Pons (tissue), 1 donor: Measurements from ENCODE around the gene CRTC2.

ENCODE experiments used
- DNase-seq: peaks from one replicate; pipeline ENCODE4 v3.0.0-alpha.2; 2016; ENCODE audit warnings: low spot score

Gene CRTC2

DNA sequence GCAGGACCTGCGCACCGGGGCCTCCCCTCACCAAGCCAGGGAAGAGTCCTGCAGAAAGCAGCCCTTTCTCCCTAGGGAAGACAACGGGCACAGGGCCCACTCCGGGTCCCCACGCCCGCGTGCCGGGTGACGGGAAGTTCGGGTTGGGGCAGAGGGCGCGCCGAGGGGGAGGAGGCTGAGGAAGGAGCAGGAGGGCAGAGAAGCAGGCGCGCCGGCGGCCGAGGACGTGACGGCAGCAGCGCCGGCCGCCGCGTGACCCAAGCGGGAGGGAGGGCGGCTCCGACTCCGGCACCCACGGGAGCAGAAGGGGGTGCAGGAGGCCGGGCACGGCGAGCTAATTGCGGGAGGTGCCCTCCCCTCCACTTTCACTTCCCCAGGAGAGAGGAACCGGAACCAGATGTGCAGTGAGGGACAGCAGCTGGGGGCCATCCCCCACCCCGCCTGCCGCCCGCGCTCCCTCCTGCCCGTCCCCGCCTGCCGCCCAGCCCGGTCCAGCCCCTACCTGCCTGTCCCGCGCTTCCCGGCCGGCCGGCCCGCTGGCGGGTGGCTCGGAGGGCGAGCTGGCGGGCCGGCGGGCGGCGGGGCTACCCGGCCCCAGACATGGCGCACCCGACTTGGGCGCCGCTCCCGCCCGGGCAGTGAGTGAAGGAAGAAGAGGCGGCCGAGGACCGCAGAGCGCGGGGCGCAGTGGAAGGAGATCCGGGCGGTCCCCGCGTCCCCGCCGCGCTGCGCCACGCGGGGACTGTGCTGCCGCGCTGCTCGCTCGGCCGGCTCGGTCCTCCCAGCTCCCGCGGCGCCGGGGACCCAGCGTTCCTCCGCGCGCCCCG lies 12.4 kb downstream of the CRTC2 start:
- DNase-seq, result peak; percentile 77

DNA sequence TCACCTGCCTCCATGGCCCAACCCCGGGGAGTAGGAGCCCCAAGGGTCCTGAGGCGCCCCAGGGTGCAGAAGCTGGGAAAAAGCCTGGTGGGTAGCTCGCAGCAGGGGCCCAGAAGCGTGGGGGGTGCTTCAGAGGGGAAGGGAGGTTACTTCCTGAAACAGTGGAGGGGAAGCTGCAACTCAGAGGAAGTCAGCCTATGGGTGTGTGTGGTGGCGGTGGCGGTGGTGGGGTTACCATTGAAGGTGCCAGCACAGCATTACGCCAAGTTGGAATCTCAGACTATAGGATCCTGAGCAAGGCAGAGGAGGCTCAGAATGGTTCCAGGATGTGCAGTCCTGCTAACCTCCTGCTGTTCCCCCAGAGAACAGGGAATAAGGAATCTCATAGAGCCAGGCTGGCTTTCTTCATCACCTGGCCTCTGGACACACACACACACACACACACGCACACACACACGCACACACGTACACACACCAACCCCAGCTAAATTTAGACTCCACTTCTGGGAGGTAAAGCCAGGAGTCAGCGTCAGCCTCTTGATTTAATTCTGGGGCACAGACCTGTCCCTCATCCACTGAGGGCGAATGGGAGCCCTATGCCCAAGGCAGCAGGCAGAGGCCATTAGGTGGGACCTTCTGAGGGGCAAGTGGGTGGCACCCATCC lies 13.1 kb downstream of the CRTC2 start:
- DNase-seq, result peak; percentile 55

DNA sequence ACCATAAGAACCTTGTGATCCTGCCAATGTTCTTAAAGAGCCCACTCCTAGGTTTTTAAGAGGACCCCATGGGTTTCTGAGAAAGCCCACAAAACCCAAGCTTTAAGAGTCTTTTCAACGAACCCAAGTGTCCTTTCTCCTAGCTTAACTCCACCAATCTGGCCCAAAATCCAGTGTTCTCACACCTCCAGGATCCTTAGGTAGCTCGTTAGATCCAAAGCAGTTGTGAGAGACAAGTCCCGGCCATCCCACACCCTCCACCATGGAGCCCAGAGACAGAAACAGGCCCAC lies 13.6 kb downstream of the CRTC2 start:
- no peak for DNase-seq

DNA sequence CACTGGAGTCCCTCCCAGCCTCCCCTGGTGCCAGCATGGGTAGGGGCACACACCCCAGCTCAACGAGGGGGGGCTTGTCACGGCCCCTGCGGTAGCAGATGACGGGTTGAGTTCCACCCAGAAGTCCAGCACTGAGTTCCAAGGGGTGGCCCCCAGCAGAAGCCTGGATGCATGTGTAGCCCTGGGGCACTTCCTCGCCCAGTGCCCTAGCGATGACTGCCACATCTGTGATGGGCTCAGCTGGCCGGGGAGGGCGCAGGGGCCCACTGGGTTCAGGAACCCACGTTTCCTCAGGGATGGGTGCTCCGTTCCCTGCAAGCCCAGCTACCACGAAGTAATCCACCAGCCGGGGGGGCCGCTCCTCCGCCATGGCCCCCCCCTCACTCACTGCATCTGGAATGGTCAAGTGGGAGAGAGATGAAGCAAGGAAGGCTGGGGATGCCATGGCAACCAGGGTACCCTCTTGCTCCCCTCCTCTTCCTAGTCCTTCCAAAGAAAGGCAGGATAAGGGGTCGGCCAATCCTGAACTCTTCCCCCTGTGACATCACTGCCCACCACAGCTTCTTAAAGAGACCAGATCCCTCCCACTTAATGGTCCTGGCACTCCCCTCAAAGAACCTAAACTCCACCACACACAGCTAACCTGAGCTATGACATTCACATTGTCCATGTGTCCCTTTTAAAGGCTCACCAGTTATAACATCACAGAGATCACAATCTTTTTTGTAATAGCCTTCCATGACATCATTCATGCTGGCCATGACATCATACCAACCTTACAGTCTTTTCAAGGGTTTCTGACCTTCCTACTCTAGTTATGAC lies 14.2 kb downstream of the CRTC2 start:
- no peak for DNase-seq

DNA sequence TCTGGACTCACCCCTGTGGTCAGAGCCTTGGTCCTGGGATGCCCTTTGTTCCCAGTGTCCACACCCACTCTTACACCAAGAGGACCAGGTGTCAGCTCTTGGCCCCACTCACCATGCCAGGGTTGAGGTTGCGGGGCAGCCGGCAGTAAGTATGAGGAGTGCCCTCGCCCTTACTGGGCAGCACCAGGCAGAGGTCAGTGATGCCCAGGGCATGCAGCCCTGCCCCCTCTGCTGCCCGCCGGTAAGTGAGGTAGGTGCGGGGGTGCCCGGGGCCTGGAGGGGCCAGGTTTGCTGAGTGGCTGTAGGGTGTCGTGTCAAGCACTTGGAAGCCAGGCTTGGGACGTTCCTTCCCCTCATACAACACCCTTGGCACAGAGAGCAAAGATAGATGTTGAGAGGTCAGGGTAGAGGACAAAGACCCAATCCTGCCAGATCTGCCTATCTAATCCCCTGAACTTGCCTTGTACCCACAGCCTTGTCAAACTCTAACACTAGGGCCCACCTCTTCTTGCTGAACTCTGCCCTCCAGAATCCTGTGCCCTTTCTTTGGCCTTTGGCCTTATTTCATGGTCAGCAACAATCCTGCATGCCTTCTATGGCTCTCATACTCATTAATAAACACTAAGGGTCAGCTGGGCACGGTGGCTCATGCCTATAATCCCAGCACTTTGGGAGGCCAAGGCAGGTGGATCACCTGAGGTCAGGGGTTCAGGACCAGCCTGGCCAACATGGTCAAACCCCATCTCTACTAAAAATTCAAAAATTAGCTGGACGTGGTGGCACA lies 15.5 kb downstream of the CRTC2 start:
- DNase-seq, result no peak

DNA sequence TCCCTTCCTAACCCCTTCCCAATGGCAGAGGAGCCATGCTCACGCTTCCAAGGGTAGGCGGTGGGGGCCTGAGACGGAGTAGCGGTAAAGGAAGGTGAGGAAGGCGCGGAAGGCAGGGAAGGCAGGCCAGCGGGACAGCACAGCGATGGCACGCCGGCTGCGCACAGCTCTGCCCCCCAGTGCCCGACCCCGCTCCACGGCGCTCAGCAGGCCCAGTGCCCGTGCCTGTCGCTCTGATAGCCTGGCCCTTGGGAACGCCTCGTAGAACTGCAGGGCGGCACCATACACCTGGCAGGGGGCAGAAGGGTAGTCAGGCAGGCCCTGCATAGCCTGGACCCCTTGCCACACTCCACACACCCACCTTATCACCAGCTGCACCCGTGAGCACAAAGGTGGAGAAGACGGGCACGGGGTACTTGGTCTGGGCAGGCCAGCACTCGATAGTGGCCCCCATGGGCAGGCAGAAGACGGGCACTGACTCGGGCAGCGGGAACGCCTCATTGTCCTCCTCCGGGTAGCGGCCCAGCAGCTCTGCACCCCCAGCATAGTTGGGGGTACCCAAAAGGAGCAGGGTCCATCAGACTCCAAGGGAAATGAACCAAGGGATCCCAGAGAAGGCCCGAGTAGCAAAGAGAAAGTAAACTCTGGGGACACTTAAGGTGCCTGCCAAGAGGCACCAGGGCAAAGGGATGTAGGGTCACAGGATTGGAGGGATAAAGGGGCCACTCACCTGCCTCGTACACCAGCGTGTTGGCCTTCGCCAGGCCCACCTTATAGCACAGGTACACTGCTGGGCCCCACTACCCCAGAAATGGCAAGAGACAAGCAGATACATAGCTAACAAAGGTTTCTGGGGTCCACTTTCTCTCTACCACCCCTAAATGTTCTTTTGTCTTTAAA lies 16.3 kb downstream of the CRTC2 start:
- no peak for DNase-seq

DNA sequence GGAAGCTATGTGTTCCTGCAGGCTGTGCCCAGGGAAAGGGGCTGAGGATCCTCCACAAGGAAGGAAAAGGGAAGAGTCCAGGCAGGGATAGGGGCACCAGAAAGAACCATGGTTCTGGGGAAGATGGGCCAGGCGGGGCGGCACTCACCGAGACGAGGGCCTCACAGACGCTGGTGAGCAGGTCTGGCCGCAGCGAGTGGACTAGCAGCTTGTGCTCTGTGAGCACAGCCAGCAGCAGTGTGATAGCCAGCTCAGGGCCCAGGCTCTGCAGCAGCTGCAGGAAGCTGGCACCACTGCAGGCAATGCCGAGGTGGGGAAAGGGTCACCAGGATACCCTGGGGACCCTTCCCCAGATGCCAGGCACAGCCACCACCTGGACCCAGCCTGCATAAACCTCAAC lies 17.7 kb downstream of the CRTC2 start:
- no peak for DNase-seq

DNA sequence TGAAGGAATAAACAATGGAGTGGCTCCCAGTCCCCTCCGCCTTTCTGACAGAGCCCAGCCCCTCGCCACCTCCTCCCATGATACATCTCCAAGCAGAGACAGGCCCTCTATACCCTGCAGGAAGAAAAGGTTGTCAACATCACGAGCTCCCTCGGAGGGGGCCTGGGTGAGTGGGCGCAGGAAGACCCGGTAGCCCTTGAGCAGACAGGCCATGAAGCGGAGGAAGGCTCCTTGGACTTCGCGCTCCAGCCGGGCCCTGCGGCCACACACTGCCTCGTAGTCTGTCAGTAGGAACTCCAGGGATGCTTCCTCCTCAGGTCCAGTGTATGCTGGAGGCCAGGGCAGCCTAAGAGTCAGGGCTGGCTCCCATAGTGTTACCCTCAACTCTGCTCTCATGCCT lies 18.9 kb downstream of the CRTC2 start:
- DNase-seq, result no peak

DNA sequence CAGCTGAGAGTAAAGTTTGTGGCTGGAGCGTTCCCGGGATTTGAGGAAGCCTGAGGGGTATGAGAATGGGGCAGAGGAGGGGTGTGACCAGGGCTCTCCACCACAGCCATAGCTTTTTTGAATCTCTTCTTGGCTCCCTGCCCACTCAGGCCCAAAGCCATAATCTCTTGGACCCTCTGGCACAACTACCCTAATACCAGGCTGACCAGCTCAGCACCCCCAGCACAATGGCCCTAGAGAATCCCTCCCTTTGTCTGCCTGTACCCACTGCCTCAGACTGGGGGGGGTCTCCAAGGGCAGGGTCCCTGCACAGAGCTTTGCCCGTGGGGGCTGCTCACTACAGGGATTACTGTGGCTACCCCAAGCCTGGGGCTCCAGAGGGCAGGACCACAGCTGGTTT lies 19.4 kb downstream of the CRTC2 start:
- no peak for DNase-seq

DNA sequence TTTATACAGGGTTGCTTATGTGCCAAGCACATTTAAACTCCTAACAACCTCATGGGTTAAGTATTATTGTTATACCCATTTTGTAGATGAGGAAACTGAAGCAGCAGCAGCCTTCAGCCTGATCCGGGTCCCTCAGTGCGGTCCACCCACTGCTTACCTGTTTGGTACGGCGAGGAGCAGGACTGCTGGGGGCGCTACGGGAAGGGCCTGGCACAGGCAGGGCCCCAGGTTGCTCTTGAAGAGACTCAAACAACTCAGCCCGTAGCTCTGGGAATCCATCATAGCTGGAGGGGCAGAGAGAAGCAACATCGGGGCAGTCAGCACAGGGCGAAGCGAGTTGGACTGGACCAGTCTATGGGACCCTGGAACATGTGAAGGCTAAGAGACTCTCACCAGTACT lies 21.1 kb downstream of the CRTC2 start:
- DNase-seq, result no peak

DNA sequence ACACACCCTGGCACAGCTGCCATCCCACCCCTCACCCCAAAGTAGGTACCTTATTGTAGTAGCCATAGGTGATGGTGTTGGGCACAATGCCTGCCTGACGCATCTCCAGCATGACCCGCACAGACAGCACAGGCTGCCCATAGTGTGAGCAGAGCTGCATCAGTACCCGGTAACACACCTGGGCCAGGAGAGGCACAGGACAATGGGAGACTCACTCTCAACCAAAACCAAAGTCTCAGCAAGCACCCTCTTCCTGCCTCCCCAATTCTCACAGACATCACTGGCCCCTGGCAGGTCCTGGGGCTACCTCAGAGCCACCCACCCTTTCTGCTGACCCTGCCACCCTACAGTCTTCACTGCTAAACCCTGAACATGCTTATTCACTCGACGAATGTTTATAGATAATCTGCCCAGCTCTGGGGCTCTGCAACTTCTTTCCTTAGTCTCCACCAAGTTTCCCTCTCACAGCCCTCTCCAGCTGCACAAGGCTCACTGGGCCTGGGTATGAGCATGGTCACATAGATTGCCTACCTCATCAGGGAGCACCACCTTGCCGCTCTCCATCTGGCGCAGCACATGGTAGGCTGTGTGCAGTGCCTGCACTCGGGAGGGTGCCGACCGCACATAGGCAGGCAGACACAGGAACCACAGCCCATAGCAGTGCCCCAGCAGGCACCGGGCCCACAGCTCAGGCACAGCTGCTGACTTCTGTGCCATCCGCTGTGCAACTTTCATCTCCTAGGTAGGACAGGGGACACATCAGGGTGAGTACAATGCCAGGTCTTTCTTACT lies 22.2 kb downstream of the CRTC2 start:
- no peak for DNase-seq

DNA sequence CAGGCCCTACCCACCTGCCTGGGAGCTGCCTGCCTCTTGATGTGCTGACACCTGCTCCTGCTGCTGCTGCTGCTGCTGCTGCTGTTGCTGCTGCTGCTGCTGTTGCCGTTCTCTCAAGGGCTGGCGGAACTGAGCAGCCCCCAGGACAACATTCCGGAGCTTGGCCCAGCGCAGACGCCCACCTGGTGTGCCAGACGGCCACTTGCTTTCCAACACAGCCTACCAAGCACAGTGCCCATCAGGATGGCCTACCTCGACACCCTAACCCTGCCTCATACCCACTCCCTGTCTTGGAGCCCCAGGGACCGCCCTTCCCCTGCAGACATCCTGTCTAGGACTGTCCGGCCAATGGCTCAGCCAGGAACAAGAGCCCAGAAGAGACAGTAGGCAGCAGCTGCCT lies 23.7 kb downstream of the CRTC2 start:
- no peak for DNase-seq

DNA sequence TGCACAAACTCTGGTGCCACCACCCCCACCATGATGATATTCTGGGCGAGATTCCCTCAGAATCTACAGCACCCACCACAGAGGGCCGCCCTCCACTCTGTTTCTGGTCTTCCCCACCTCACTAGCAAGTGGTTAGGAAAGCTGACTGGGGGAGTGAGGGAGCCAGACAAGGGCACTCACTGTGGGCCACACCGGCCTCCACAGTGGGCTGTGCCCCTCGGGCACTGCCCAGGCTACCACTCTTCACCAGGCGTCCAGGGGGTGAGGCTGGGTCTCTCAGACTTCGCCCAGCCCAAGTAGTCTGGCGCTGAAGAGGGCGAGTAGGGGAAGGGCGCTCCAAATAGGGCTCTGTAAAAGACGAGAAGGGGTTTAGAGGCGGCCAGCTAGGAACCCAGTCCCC lies 24.5 kb downstream of the CRTC2 start:
- DNase-seq, result no peak

DNA sequence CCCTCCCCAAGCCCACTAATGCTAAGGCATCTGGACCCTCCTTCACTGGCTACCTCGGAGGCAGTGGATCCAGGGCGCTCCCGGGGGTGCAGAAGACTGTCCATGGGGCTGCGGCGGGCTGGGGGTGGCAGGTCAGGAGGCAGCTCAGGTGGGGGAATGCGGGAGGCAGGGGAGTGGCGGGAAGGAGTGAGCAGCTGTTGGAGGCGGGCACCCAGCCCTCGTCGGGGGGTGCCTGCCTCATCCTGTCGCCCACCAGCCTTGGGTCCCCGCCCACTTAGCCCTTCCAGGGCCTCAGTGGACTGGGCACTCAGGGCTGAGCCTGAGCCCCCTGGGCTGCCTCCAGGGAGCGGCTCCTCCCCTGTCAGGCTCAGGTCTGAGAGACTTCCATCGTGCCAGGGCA lies 25.0 kb downstream of the CRTC2 start:
- no peak for DNase-seq

DNA sequence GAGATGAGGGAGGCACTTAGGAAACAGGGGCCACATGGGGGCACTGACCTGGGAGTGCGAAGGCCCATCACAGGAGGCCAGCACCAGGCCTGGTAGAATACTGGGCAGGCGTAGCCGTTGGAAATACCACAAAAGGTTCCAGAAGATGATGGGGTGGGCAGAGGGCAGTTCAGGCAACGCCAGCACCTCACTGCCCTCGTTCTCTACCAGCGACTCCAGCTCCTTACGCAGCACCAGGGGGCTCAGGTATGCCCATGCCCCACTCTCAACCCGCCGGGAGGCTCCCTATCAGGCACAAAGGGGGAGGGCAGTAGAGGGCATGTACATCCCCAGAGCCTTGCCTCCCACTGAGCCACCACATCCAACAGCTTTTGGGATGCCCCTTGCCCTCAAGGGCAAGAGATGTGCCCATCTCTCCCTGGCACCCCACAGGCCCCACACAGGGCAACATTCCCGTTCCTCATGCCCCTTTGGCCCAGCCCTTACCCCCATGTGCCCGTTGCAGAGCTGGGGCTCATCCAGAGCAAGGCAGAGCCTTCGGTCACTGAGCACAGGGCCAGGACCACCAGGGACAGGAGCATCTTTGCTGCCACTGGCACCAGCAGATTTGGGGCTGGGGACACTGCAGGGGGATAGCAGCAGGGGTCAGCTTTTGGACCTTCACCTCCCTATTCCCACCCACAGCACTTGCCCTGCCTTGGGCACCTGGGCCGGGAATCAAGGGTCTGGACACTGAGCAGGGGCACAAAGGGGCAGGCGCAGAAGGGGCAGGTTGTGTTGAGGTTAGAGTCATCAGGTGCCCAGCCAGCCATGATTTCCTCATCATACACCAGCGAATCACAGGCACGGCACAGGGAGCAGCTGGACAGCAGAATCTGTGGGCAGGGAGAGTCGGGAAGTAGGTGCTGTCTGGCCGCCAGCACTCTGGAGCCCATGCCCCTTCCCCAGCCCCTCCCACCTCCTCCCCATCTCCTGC lies 26.0 kb downstream of the CRTC2 start:
- DNase-seq, result no peak

DNA sequence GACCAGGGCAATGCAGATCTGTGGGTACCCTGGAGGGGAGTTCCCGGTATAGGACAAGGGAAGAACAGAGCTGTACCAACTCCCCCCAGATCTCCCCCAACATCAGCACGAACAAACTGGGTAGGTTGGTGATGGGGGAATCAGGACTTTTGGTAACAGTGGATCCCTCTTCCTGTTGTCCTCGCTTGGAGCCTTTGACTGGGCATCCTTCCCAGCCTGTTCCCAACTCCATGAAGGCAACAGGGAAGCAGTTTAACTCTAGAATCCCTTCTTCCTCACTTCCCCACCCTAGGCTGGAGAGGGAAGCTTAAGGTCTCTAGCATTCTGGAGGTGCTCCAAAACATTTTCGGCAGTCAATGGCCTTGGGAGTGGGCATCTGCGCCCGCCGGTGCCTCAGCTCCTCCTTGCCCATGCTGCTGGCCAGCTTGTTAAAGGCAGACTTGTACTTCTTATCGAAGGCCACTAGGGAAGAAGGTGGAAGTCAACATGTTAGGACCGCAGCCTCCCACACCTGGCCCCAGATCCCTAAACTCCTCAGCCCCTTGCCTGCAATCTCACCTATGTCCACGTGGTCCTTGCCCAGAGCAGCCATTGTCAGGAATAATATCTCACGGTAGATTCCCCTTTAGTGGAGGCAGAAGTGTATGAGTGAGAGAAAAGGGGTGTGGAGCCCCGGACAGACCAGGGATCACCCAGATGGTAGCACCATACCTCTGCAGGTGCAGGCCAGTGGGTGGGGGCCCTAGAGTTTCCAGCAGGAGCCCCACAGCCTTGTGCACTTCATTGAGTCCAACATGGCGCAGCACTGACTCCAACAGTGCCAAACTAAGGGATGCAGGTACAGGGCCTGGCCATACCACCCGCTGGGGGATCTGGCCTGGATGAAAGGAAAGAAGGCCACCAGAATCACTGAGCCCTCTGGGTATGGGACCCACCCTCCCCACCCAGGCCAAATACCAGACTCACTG lies 28.1 kb downstream of the CRTC2 start:
- peak; percentile 41 for DNase-seq

DNA sequence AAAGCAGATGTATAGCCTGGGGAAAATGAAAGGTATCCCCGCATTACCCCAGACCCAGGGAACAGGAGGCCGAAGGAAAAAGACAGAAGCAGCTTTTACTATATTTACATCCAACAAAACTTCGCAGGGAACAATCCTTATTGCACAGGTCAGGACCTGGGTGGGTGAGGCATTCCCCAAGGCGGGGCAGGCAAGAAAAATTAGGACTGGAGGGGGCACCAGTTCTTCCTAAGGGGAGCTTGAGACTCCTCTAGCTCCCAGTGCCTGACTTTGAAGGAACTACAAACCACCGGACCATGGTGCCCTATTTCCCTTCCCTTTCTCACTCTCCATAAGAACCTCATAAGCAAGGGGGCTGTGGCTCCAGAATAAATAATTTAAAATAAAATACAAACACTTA lies 29.0 kb downstream of the CRTC2 start:
- peak; percentile 23 for DNase-seq

DNA sequence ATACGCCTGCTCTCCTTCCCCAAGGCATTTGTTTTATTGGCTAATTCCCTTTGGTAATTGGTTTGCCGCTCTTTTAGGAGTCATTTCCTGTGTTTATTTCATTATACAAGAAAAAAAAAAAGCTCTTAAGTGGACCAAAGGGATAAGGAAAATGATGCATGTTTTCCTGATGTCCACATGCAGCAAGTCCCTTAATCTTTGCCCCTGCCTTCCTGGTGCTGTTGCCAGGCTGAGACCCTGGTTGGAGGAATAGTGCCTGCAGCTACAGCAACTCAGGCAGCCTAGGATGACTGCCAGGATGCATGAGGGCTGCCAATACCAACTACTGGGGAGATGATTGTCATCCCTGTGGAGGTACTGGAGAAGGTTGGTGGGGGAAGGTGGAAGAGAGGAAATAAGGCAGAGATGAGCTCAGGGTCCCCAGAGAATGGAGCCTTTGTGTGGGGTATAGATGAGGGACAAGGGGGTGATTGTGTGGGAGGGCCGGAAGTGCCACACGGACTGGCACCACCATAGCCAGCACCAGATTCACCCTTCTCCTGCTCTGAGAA lies 29.5 kb downstream of the CRTC2 start:
- peak; percentile 97 for DNase-seq
